Measurements from ENCODE around the gene DBP.
"Not testable (repeated sequence)": the region's sequence is repeated elsewhere in the genome, so short reads cannot be mapped to it uniquely, and the experiment has no call there.

DBP gene

DNA sequence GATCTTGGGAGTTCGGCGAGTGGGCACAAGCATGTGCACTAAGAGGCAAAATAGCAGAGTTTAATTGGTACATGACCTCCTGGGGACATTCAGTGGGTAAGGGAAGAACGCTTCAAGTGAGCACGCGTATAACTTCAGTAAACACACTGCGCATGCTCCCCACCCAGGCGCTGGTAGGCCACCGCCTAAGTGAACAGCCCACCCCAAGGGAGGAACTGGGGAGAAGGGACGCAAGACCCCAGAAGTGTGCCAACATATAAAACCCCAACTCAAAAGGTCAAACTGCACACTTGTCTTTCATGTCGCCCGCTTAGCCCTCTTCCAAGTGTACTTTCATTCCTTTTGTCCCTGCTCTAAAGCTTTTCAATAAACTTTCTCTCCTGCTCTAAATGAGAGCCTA is 46.2 kb upstream of the DBP start:
- no peak overlapping the region for H3K4me3 ChIP-seq (ENCODE audit: low read length)
- H4K20me1 ChIP-seq (ENCODE audit: control insufficient read depth, insufficient read depth, low read depth, low read length), result no peaks in the 10 kb centered on the region
- no peaks in the 10 kb centered on the region; the same call in 1 of the 2 replicates for H3K27me3 ChIP-seq (ENCODE audit: control insufficient read depth, low read length)
- no peaks in the 10 kb centered on the region for H3K9me3 ChIP-seq (ENCODE audit: control insufficient read depth, insufficient read depth, low read length)
- H3K36me3 ChIP-seq (ENCODE audit: control insufficient read depth, low read length), result no peaks in the 10 kb centered on the region
- H3K4me2 ChIP-seq (ENCODE audit: low read length), result no peak overlapping the region
- no peaks in the 10 kb centered on the region for H3K4me1 ChIP-seq (ENCODE audit: control insufficient read depth, low read length)
- no peaks in the 10 kb centered on the region for H3K79me2 ChIP-seq (ENCODE audit: control insufficient read depth, low read length)
- H3K27ac ChIP-seq (ENCODE audit: low read depth, low read length), result no peak overlapping the region
- H3F3A ChIP-seq (ENCODE audit: control insufficient read depth, insufficient read depth), result no peaks in the 10 kb centered on the region
- TF ChIP-seq, protein P1, sequence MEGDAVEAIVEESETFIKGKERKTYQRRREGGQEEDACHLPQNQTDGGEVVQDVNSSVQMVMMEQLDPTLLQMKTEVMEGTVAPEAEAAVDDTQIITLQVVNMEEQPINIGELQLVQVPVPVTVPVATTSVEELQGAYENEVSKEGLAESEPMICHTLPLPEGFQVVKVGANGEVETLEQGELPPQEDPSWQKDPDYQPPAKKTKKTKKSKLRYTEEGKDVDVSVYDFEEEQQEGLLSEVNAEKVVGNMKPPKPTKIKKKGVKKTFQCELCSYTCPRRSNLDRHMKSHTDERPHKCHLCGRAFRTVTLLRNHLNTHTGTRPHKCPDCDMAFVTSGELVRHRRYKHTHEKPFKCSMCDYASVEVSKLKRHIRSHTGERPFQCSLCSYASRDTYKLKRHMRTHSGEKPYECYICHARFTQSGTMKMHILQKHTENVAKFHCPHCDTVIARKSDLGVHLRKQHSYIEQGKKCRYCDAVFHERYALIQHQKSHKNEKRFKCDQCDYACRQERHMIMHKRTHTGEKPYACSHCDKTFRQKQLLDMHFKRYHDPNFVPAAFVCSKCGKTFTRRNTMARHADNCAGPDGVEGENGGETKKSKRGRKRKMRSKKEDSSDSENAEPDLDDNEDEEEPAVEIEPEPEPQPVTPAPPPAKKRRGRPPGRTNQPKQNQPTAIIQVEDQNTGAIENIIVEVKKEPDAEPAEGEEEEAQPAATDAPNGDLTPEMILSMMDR (IDR thresholded peaks at IDR 0.05; ENCODE audit: low read depth, low read length, poor library complexity, severe bottlenecking), result no peak
- TF ChIP-seq EZH2phosphoT487 (IDR thresholded peaks at IDR 0.05; ENCODE audit: borderline replicate concordance, low read length), result no peak
- H3K9me2 ChIP-seq (replicated peaks; ENCODE audit: control insufficient read depth, low read length), result no peaks in the 10 kb centered on the region

DNA sequence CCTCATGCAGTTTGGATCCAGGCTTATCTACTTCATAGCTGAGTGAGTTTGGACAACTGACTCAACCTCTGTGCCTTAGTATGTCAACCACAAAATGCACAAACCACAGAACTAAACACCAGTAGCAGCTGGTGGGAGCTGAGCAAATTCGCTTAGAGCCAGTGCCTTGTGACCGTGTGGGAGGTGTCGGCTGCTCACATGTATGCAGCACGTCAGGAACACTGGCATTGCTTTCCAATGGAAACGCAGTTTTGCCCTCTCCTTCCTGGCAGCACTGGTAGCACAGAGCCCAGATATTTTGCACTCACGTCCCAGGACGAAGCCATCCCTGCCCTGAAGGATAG is 43.9 kb upstream of the DBP start:
- Histone ChIP-seq H3K4me2 (ENCODE audit: low read length) (no peak overlapping the region), H3K27me3 (ENCODE audit: control insufficient read depth, low read length) (no peaks in the 10 kb centered on the region; the same call in 1 of the 2 replicates), H3F3A (ENCODE audit: control insufficient read depth, insufficient read depth) (no peaks in the 10 kb centered on the region), H3K4me1 (ENCODE audit: control insufficient read depth, low read length) (no peaks in the 10 kb centered on the region), H3K36me3 (ENCODE audit: control insufficient read depth, low read length) (no peaks in the 10 kb centered on the region), H3K9me2 (replicated peaks; ENCODE audit: control insufficient read depth, low read length) (no peaks in the 10 kb centered on the region), H3K27ac (ENCODE audit: low read depth, low read length) (no peak overlapping the region), H3K9me3 (ENCODE audit: control insufficient read depth, insufficient read depth, low read length) (no peaks in the 10 kb centered on the region), H4K20me1 (ENCODE audit: control insufficient read depth, insufficient read depth, low read depth, low read length) (no peaks in the 10 kb centered on the region), H3K79me2 (ENCODE audit: control insufficient read depth, low read length) (no peaks in the 10 kb centered on the region), H3K4me3 (ENCODE audit: low read length) (no peak overlapping the region)
- no peak for TF ChIP-seq EZH2phosphoT487 (IDR thresholded peaks at IDR 0.05; ENCODE audit: borderline replicate concordance, low read length)
- TF ChIP-seq, protein P1 (IDR thresholded peaks at IDR 0.05; ENCODE audit: low read depth, low read length, poor library complexity, severe bottlenecking), result no peak

DNA sequence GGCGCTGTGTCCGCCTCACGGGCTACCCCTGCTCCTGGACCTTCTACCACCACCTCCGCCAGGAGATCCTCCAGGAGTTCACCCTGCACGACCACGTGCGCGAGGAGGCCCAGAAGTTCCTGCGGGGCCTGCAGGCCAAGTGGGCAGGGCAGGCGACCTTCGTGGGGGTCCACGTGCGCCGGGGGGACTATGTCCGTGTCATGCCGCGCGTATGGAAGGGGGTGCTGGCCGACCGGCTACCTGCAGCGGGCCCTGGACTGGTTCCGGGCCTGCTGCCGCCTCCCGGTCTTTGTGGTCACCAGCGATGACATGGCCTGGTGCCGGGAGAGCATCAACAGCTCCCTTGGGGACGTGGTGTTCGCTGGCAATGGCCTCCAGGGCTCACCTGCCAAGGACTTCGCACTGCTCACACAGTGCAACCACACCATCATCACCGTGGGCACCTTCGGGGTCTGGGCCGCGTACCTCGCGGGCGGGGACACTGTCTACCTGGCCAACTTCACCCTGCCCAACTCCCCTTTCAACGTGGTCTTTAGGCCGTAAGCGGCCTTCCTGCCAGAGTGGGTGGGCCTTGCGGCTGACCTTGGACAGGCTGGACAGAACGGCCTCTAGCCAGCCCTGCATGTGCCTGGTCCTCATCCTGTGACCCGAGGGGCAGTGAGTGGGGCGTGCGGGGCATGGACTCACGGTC is 43.4 kb upstream of the DBP start:
- no peaks in the 10 kb centered on the region for H3K9me3 ChIP-seq (ENCODE audit: control insufficient read depth, insufficient read depth, low read length)

DNA sequence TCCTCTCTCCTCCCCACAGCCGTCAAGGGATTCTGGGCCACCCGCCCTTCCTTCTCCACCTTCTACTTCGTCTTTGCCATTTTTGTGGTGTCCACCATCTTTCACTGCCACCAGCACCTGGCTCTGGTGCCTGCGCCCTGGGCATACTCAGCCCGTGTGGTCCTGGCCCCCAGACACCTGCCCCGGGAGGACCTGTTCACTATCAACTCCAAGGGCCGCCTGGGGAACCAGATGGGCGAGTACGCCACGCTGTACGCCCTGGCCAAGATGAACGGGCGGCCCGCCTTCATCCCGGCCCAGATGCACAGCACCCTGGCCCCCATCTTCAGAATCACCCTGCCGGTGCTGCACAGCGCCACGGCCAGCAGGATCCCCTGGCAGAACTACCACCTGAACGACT is 42.8 kb upstream of the DBP start:
- H3K9me2 ChIP-seq (replicated peaks; ENCODE audit: control insufficient read depth, low read length); H4K20me1 ChIP-seq (ENCODE audit: control insufficient read depth, insufficient read depth, low read depth, low read length); H3K79me2 ChIP-seq (ENCODE audit: control insufficient read depth, low read length); H3F3A ChIP-seq (ENCODE audit: control insufficient read depth, insufficient read depth); H3K4me1 ChIP-seq (ENCODE audit: control insufficient read depth, low read length); H3K9me3 ChIP-seq (ENCODE audit: control insufficient read depth, insufficient read depth, low read length); H3K4me3 ChIP-seq (ENCODE audit: low read length); H3K36me3 ChIP-seq (ENCODE audit: control insufficient read depth, low read length); H3K27me3 ChIP-seq (ENCODE audit: control insufficient read depth, low read length); H3K4me2 ChIP-seq (ENCODE audit: low read length); H3K27ac ChIP-seq (ENCODE audit: low read depth, low read length): not testable (repeated sequence)

More for the DNA sequence above, 43.4 kb upstream of the DBP start:
- H3K4me1 ChIP-seq (ENCODE audit: control insufficient read depth, low read length), result peaks cover 1% of the 10 kb centered on the region
- H3K9me2 ChIP-seq (replicated peaks; ENCODE audit: control insufficient read depth, low read length), result no peaks in the 10 kb centered on the region
- H3F3A ChIP-seq (ENCODE audit: control insufficient read depth, insufficient read depth), result no peaks in the 10 kb centered on the region
- no peaks in the 10 kb centered on the region; the same call in 1 of the 2 replicates for H3K27me3 ChIP-seq (ENCODE audit: control insufficient read depth, low read length)
- H3K4me3 ChIP-seq (ENCODE audit: low read length), result no peak overlapping the region
- H3K27ac ChIP-seq (ENCODE audit: low read depth, low read length), result no peak overlapping the region
- no peaks in the 10 kb centered on the region for H3K36me3 ChIP-seq (ENCODE audit: control insufficient read depth, low read length)
- no peak overlapping the region for H3K4me2 ChIP-seq (ENCODE audit: low read length)
- H4K20me1 ChIP-seq (ENCODE audit: control insufficient read depth, insufficient read depth, low read depth, low read length), result no peaks in the 10 kb centered on the region
- TF ChIP-seq, protein P1 (IDR thresholded peaks at IDR 0.05; ENCODE audit: low read depth, low read length, poor library complexity, severe bottlenecking), result no peak
- TF ChIP-seq EZH2phosphoT487 (IDR thresholded peaks at IDR 0.05; ENCODE audit: borderline replicate concordance, low read length), result no peak
- H3K79me2 ChIP-seq (ENCODE audit: control insufficient read depth, low read length), result no peaks in the 10 kb centered on the region
